OCI-LY7 (cell line): ENCODE data around the gene SLC7A7. TPM values are rescaled to one million over a fixed set of nuclear protein-coding genes. Genes with fewer than 3 reads are reported as not detected.

ENCODE experiments used
- BruUV-seq: library from RNA; stranded (reverse); fragments of 400-500 nt; replicated peaks from 2 replicates; lab custom pipeline; 2021; lab: Mats Ljungman, UMichigan
- CTCF ChIA-PET: fragments of 300-600 bp; sonication (Branson Sonifier 250); formaldehyde crosslinking; loops from one replicate; lab custom pipeline; 2022; ENCODE audit warnings: antibody characterized with exemption; ENCODE audit not compliant: unreplicated experiment; lab: Charles Lee
- POLR2A ChIA-PET: fragments of 300-600 bp; sonication (Branson Sonifier 250); formaldehyde crosslinking; loops from one replicate; lab custom pipeline; 2022; ENCODE audit warnings: antibody characterized with exemption; lab: Charles Lee
- DNase-seq: peaks from one replicate; pipeline ENCODE4 v3.0.0-alpha.2; 2015; ENCODE audit warnings: low spot score
- H2AFZ ChIP-seq: fragments of 200-600 bp; sonication (generic), shearing (Covaris generic); 2 replicates; pipeline ENCODE4 v1.6.1; 2014; ENCODE audit warnings: mild to moderate bottlenecking, antibody characterized with exemption, low read length, moderate library complexity
- H3K27ac ChIP-seq: fragments of 200-600 bp; sonication (generic); 2 replicates; pipeline ENCODE4 v1.5.1; 2014; ENCODE audit warnings: mixed run types, low read depth, mild to moderate bottlenecking, moderate library complexity, low read length, inconsistent platforms; ENCODE audit not compliant: poor library complexity, severe bottlenecking
- H3K36me3 ChIP-seq: fragments of 200-600 bp; sonication (generic); 2 replicates; pipeline ENCODE4 v1.6.1; 2014; ENCODE audit warnings: mild to moderate bottlenecking, antibody characterized with exemption, low read length, moderate library complexity, mixed read lengths; ENCODE audit not compliant: insufficient read depth
- H3K4me1 ChIP-seq: fragments of 200-600 bp; sonication (generic); 2 replicates; pipeline ENCODE4 v1.5.1; 2014; ENCODE audit warnings: mild to moderate bottlenecking, low read length; ENCODE audit not compliant: insufficient read depth, poor library complexity, severe bottlenecking
- H3K4me2 ChIP-seq: fragments of 200-600 bp; sonication (generic); 2 replicates; pipeline ENCODE4 v1.6.1; 2014; ENCODE audit warnings: mild to moderate bottlenecking, low read length
- H3K4me3 ChIP-seq: fragments of 200-600 bp; sonication (generic); 2 replicates; pipeline ENCODE4 v1.5.1; 2014; ENCODE audit warnings: mild to moderate bottlenecking, low read depth, low read length; ENCODE audit not compliant: poor library complexity, severe bottlenecking
- H3K79me2 ChIP-seq: fragments of 200-600 bp; sonication (generic); 2 replicates; pipeline ENCODE4 v1.6.1; 2016; ENCODE audit warnings: low read depth, mild to moderate bottlenecking, low read length, moderate library complexity, mixed read lengths; ENCODE audit not compliant: insufficient read depth
- H3K9me2 ChIP-seq: fragments of 200-600 bp; sonication (generic); 2 replicates; pipeline ENCODE4 v1.6.1; 2016; ENCODE audit warnings: mild to moderate bottlenecking, low read length, mixed read lengths; ENCODE audit not compliant: insufficient read depth
- H3K9me3 ChIP-seq: fragments of 200-600 bp; sonication (generic); 2 replicates; pipeline ENCODE4 v1.6.1; 2014; ENCODE audit warnings: mild to moderate bottlenecking, mixed run types, low read length, mixed read lengths
- H4K20me1 ChIP-seq: fragments of 200-600 bp; sonication (generic); 2 replicates; pipeline ENCODE4 v1.6.1; 2014; ENCODE audit warnings: mild to moderate bottlenecking, antibody characterized with exemption, low read length, moderate library complexity, mixed read lengths; ENCODE audit not compliant: insufficient read depth
- EZH2phosphoT487 ChIP-seq: fragments of 200-600 bp; sonication (generic); IDR thresholded peaks from 2 replicates; pipeline ENCODE4 v1.6.1; 2018; ENCODE audit warnings: low read depth, borderline replicate concordance, mild to moderate bottlenecking, mixed run types, antibody characterized with exemption, low read length, moderate library complexity, mixed read lengths
- intact Hi-C: fragments of 100-400 bp; cut with micrococcal nuclease; formaldehyde crosslinking; loops from one replicate; pipeline ENCODE4 v1.10.0; 2022; ENCODE audit not compliant: unreplicated experiment
- total RNA-seq, 2 experiments: library from RNA; depleted of rRNA in 1 of 2; stranded (reverse); fragments of >200 nt in 1 of 2; shearing (Covaris generic) in 1 of 2; gene quantifications; 2 replicates each; pipeline ENCODE4 v1.2.3, GENCODE V29; 2014 to 2022
- TF ChIP-seq, protein P1 (sequence below): fragments of 200-600 bp; sonication (generic); conservative IDR thresholded peaks from 2 replicates; pipeline ENCODE4 v1.5.1; 2014; ENCODE audit warnings: mild to moderate bottlenecking, antibody characterized with exemption, low read length, moderate library complexity, mixed read lengths

Gene SLC7A7
- total RNA-seq, 2 experiments from 2014 or later, result 30.6 to 59.2 TPM

DNA sequence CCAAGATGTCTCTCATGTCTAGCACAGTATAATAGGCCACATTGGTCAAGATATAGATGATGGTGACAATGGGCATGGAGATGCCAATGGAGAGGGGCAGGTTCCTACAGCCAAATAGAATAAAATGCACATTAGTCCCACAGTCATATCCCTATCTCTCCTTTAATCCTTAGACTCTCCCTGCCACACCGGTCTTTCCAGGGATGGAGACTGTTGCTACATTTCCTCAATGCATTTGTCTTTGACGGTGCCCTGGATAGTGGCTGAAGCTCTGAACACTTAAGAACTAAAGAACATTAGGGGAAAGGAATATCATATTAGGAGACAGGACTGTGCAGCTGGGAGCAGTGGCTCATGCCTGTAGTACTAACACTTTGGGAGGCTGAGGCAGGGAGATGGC lies 39.0 kb downstream of the SLC7A7 start:
- Histone ChIP-seq H3K36me3 (peaks cover 93% of the 10 kb centered on the region), H3K9me3 (no peaks in the 10 kb centered on the region), H3K4me3 (no peak overlapping the region), H3K9me2 (no peaks in the 10 kb centered on the region), H3K4me2 (no peak overlapping the region), H3K27ac (no peak overlapping the region), H4K20me1 (no peaks in the 10 kb centered on the region), H2AFZ (no peak overlapping the region), H3K4me1 (peaks cover 25% of the 10 kb centered on the region), H3K79me2 (no peaks in the 10 kb centered on the region)
- no peak for TF ChIP-seq EZH2phosphoT487
- TF ChIP-seq, protein P1, sequence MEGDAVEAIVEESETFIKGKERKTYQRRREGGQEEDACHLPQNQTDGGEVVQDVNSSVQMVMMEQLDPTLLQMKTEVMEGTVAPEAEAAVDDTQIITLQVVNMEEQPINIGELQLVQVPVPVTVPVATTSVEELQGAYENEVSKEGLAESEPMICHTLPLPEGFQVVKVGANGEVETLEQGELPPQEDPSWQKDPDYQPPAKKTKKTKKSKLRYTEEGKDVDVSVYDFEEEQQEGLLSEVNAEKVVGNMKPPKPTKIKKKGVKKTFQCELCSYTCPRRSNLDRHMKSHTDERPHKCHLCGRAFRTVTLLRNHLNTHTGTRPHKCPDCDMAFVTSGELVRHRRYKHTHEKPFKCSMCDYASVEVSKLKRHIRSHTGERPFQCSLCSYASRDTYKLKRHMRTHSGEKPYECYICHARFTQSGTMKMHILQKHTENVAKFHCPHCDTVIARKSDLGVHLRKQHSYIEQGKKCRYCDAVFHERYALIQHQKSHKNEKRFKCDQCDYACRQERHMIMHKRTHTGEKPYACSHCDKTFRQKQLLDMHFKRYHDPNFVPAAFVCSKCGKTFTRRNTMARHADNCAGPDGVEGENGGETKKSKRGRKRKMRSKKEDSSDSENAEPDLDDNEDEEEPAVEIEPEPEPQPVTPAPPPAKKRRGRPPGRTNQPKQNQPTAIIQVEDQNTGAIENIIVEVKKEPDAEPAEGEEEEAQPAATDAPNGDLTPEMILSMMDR, result no peak
- ChIA-PET CTCF (no interaction called here), POLR2A (interaction anchor here (0.8 kb wide), 1 partner anchor 10 kb away, joined by 3 read pairs; the partner anchor contains the start of gene OXA1L)
- DNase-seq, result no peak
- intact Hi-C loops, result no loop called here
- BruUV-seq, result no TSS peak

DNA sequence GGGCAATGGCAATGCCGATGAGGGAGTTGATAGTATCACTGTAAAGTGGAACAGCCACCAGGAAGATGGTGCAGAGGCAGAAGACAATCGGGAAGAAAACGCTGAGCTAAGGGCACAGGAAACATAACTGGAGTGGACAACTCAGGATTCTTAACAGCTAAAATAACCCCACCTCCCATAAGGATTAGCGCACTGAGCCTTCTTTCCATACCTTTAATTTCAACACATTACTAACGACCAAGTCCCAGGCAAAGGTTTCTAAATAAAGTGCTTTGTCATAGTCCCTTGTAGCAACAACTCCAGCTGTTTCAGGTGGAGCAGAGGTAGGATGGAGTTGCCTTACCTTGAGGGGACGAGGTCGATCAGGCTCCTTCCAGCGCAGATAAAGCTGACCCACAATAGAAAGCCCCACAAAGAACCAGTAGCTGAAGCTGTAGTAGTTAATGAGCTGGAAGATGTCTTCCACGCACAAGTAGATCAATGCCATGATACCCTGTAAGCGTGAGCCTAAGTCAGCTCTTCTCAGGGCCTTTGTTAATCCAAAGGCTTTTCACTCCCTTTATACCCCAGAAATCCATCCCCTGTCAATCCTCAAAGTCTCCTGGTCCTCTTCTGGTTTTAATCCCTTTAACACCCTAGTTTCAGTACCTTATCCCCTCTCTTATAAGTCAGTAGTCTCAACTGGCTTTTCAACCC lies 41.1 kb downstream of the SLC7A7 start:
- POLR2A ChIA-PET, result interaction anchor here (0.5 to 2.1 kb wide), 8 partner anchors 8 to 99 kb away, joined by 3 to 9 read pairs (median 4); partner anchors contain the start of genes OXA1L and SLC7A7

More for the DNA sequence above, 41.1 kb downstream of the SLC7A7 start:
- H3K36me3 ChIP-seq, result peaks cover 99% of the 10 kb centered on the region
- intact Hi-C loops, result no loop called here
- H3K4me3 ChIP-seq, result no peak overlapping the region
- H3K9me2 ChIP-seq, result no peaks in the 10 kb centered on the region
- H3K27ac ChIP-seq, result no peak overlapping the region
- H4K20me1 ChIP-seq, result no peaks in the 10 kb centered on the region
- H3K4me2 ChIP-seq, result no peak overlapping the region
- H3K79me2 ChIP-seq, result peaks cover 6% of the 10 kb centered on the region; the same call in 1 of the 2 replicates
- CTCF ChIA-PET, result no interaction called here
- no TSS peak for BruUV-seq
- H2AFZ ChIP-seq, result no peak overlapping the region
- no peaks in the 10 kb centered on the region for H3K9me3 ChIP-seq
- TF ChIP-seq, protein P1, result no peak
- no peak for TF ChIP-seq EZH2phosphoT487
- peaks cover 20% of the 10 kb centered on the region for H3K4me1 ChIP-seq
- no peak for DNase-seq
